ENCODE data around the gene C12orf57.

DNA sequence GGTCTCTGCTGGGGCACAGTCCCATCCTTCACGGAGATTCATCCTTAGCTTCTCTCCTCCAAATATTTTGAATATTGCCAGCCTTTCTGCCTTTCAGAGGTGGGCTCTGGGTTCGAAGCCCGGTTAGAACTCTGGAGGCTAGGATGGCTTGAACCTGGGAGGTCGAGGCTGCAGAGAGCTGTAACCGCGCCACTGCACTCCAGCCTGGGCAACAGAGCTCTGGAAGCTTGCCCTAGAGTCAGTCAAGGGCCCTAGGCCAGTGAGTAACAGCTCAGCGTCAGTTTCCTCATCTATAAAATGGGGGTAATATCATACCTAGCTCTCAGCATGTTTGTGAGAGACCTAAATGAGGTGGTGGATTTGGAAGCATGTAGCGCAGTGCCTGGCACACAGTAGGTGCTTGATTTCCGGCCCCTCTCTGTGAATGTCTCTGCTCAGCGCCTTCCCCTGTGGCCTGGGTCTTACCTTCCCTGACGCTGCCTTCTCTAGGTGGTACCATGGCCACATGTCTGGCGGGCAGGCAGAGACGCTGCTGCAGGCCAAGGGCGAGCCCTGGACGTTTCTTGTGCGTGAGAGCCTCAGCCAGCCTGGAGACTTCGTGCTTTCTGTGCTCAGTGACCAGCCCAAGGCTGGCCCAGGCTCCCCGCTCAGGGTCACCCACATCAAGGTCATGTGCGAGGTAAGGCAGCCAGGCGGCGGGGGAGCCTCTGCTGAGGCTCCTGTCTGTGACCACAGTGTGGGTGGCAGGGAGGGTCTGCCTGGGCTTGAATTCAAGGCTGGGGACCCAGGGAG, 10.7 kb downstream of the C12orf57 start:
- TF ChIP-seq CTCF (IDR thresholded peaks at IDR 0.05), result no peak
- TF ChIP-seq POLR2A (IDR thresholded peaks at IDR 0.05), result no peak

All from prostate gland (tissue), 2 donors.